ENCODE measurements around the gene DGKB. TPM values are rescaled to one million over a fixed set of nuclear protein-coding genes. Genes with fewer than 3 reads are reported as not detected.

DGKB gene
- polyA plus RNA-seq, 1 donor = 1.3 TPM

DNA sequence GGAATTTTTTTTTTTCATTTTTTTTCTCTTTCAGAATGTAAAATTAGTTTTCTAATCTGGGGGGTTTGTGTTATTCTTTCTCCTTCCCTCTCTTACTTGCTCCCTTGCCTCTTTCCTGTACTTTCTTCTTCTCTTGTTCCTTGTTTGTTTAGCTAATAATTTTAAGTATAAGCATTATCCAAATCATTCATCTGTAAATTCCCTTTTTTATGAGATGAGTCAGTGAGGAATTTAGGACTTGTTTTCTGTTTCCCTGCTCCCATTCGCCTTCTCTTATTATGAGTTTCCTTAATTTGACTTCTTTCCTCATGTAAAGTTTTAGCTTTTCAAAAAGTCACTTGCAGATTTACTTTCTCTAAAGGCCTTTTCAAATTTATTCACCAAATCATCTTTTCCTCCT lies 758.4 kb downstream of the DGKB start:
- 78% methylated on average over 1 of the region's 1 CpG for WGBS (ENCODE audit: insufficient coverage, low lambda C conversion rate)
- Histone ChIP-seq H3K4me3 (ENCODE audit: low read length) (no peak overlapping the region), H3K9me3 (ENCODE audit: control insufficient read depth, low read depth, low read length) (no peaks in the 10 kb centered on the region), H3K27ac (ENCODE audit: low read length) (no peak overlapping the region), H3K4me1 (ENCODE audit: control insufficient read depth, insufficient read depth, low read length) (no peaks in the 10 kb centered on the region), H3K36me3 (ENCODE audit: control insufficient read depth, insufficient read depth, low read length) (no peaks in the 10 kb centered on the region), H3K27me3 (ENCODE audit: control insufficient read depth, insufficient read depth, low read length) (no peaks in the 10 kb centered on the region)
- no peak for DNase-seq

DNA sequence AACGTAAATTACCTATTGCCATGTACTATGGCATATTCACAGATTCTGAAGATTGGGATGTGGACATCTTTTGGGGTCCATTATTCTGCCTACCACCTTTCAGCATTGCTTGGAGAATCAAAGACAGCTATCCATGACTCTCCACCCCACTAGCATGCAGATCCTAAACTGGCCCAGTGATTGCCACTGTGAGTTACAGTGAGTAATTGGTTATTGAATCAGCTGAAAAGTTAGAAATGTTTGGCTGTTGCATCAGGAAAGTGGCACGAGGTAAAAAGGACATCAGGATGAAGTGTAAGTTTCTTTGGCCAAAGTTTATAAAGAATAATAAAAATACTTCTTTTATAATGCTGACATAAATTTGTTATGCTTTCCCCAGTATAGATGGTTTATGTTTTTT lies 764.9 kb downstream of the DGKB start:
- WGBS (ENCODE audit: insufficient coverage, low lambda C conversion rate) = no CpG with 5 or more reads among the region's 2 CpGs
- Histone ChIP-seq H3K27me3 (ENCODE audit: control insufficient read depth, insufficient read depth, low read length) (no peaks in the 10 kb centered on the region), H3K4me3 (ENCODE audit: low read length) (no peak overlapping the region), H3K27ac (ENCODE audit: low read length) (no peak overlapping the region), H3K9me3 (ENCODE audit: control insufficient read depth, low read depth, low read length) (no peaks in the 10 kb centered on the region), H3K36me3 (ENCODE audit: control insufficient read depth, insufficient read depth, low read length) (no peaks in the 10 kb centered on the region), H3K4me1 (ENCODE audit: control insufficient read depth, insufficient read depth, low read length) (no peaks in the 10 kb centered on the region)
- no peak for DNase-seq

DNA sequence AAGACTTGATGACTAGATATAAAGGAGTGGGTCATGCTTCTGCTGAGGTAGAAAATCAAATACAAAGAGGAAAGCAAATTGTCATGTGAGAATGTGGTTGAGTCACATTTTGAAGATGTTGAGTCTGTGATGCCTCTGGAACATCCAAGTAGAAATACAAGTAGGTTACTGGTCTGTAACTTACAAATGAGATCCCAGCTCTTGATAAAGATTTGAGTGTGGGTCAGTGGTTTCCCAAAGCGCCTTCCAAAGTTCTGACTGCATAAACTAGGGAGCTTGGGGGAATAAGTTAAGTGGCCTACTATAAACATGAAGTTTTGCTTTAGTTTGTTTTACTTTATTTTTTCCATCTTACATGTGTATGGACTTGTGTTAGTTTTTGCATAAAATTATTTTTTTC lies 768.8 kb downstream of the DGKB start:
- no peaks in the 10 kb centered on the region for H3K27me3 ChIP-seq (ENCODE audit: control insufficient read depth, insufficient read depth, low read length)
- H3K4me1 ChIP-seq (ENCODE audit: control insufficient read depth, insufficient read depth, low read length) = no peaks in the 10 kb centered on the region
- no peak overlapping the region for H3K27ac ChIP-seq (ENCODE audit: low read length)
- H3K9me3 ChIP-seq (ENCODE audit: control insufficient read depth, low read depth, low read length) = no peaks in the 10 kb centered on the region
- DNase-seq = no peak
- WGBS (ENCODE audit: insufficient coverage, low lambda C conversion rate) = no CpG with 5 or more reads among the region's 1 CpG
- no peak overlapping the region for H3K4me3 ChIP-seq (ENCODE audit: low read length)
- H3K36me3 ChIP-seq (ENCODE audit: control insufficient read depth, insufficient read depth, low read length) = no peaks in the 10 kb centered on the region

DNA sequence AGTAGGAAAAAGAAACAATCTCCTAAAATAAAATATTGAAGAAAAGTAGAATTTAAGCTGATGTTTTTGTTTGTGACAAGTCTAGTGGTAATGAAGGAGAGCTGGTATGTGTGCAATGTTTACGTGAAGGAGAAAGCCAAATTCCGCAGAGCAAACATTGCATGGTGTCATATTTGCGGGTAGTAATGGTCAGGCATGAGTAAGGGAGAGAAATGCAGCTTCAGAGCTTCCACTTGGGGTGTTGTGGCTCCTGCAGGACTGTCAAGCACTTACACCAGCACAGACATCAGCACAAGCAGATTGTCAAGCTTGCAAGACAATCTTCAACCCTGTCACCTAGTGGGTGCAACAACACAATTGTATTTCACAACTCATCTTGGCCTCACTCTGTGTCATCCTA lies 776.6 kb downstream of the DGKB start:
- WGBS (ENCODE audit: insufficient coverage, low lambda C conversion rate) = no CpG with 5 or more reads among the region's 3 CpGs
- Histone ChIP-seq H3K27me3 (ENCODE audit: control insufficient read depth, insufficient read depth, low read length) (no peaks in the 10 kb centered on the region), H3K4me3 (ENCODE audit: low read length) (no peak overlapping the region), H3K9me3 (ENCODE audit: control insufficient read depth, low read depth, low read length) (no peaks in the 10 kb centered on the region), H3K36me3 (ENCODE audit: control insufficient read depth, insufficient read depth, low read length) (no peaks in the 10 kb centered on the region), H3K27ac (ENCODE audit: low read length) (no peak overlapping the region), H3K4me1 (ENCODE audit: control insufficient read depth, insufficient read depth, low read length) (no peaks in the 10 kb centered on the region)
- no peak for DNase-seq

DNA sequence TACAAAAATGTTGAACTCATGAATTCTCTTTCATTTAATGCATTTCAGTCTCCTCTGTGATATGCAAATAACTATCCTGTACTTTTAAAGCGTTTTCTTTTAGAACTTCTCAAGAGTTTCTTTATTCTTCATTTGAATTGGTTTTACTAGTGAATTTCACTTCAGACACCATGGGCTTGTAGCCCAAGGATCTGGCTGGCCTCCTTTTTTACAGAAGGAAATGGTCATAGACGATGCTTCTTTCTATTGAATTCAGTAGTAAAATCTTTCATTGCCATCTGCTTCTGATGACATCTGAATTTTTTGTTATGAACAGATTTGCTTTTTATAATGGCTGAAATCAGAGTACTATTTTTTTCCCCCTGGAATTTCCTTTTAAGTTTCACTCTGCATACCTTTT lies 777.8 kb downstream of the DGKB start:
- no peaks in the 10 kb centered on the region for H3K36me3 ChIP-seq (ENCODE audit: control insufficient read depth, insufficient read depth, low read length)
- WGBS (ENCODE audit: insufficient coverage, low lambda C conversion rate) = 100% methylated on average over 2 of the region's 2 CpGs
- no peaks in the 10 kb centered on the region for H3K4me1 ChIP-seq (ENCODE audit: control insufficient read depth, insufficient read depth, low read length)
- H3K4me3 ChIP-seq (ENCODE audit: low read length) = no peak overlapping the region
- H3K27ac ChIP-seq (ENCODE audit: low read length) = no peak overlapping the region
- H3K27me3 ChIP-seq (ENCODE audit: control insufficient read depth, insufficient read depth, low read length) = no peaks in the 10 kb centered on the region
- no peak for DNase-seq
- H3K9me3 ChIP-seq (ENCODE audit: control insufficient read depth, low read depth, low read length) = no peaks in the 10 kb centered on the region

DNA sequence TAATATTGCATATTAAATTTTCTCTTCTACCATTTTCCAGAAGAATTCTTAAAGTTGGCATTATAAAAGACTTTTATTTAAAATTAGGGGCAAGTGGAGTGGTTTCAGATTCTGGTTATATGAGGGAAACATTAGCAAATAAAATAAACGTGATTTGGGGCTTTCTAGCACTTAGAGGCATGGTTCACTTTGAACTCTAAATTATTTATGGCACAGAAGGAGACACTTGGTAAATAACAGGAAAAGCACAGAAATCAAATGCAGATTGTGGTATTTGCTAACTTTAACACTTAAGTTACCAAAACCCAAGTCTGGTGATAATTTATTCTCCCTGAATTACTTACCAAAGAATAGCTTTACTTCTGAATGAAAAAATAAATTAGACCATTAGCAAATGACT lies 778.6 kb downstream of the DGKB start:
- no peak for DNase-seq
- Histone ChIP-seq H3K4me1 (ENCODE audit: control insufficient read depth, insufficient read depth, low read length) (no peaks in the 10 kb centered on the region), H3K9me3 (ENCODE audit: control insufficient read depth, low read depth, low read length) (no peaks in the 10 kb centered on the region), H3K36me3 (ENCODE audit: control insufficient read depth, insufficient read depth, low read length) (no peaks in the 10 kb centered on the region), H3K27ac (ENCODE audit: low read length) (no peak overlapping the region), H3K4me3 (ENCODE audit: low read length) (no peak overlapping the region), H3K27me3 (ENCODE audit: control insufficient read depth, insufficient read depth, low read length) (no peaks in the 10 kb centered on the region)
- WGBS (ENCODE audit: insufficient coverage, low lambda C conversion rate) = 0% methylated on average over 1 of the region's 1 CpG

DNA sequence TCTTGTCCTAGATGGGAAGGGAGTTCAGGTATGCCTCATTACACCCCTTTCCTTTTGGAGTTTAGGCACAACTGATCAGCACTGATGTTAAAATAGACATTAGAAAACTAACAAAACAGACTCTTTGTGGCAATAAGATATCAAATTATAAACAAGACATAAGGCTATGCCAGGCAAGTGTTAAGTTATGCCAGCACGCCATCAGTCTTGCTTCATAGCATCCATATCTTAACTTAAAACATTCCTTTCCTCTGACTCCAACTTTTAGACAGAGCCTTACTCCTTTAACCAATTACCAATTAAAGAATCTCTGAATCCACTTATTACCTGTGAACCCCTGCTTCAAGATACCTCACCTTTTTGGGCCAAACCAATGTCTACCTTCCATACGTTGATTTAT lies 786.9 kb downstream of the DGKB start:
- DNase-seq = no peak
- no peaks in the 10 kb centered on the region for H3K27me3 ChIP-seq (ENCODE audit: control insufficient read depth, insufficient read depth, low read length)
- no peaks in the 10 kb centered on the region for H3K9me3 ChIP-seq (ENCODE audit: control insufficient read depth, low read depth, low read length)
- H3K4me1 ChIP-seq (ENCODE audit: control insufficient read depth, insufficient read depth, low read length) = no peaks in the 10 kb centered on the region
- H3K27ac ChIP-seq (ENCODE audit: low read length) = no peak overlapping the region
- no peak overlapping the region for H3K4me3 ChIP-seq (ENCODE audit: low read length)
- H3K36me3 ChIP-seq (ENCODE audit: control insufficient read depth, insufficient read depth, low read length) = no peaks in the 10 kb centered on the region
- WGBS (ENCODE audit: insufficient coverage, low lambda C conversion rate) = 83% methylated on average over 1 of the region's 2 CpGs

DNA sequence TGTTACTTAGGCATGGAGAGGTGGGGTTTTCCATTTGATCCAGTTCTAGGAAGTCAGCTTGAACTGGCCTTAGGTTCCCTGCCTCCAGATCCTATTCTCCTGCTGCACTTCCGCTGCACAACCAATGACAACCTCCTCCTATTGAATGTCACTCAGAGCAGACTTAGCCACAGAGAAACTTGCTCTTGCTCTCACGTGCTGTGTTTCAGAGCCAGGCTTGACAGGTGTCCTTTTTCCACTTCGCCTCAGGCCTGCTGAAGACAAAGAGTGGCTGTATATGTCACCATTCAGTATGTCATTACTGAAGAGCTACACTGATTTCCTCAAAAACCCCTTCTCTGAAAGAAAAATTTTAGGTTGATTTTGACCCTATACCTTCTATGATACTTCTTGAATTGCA lies 797.7 kb downstream of the DGKB start:
- no peak for DNase-seq
- Histone ChIP-seq H3K9me3 (ENCODE audit: control insufficient read depth, low read depth, low read length) (no peaks in the 10 kb centered on the region), H3K27ac (ENCODE audit: low read length) (no peak overlapping the region), H3K4me3 (ENCODE audit: low read length) (no peak overlapping the region), H3K27me3 (ENCODE audit: control insufficient read depth, insufficient read depth, low read length) (no peaks in the 10 kb centered on the region), H3K4me1 (ENCODE audit: control insufficient read depth, insufficient read depth, low read length) (no peaks in the 10 kb centered on the region), H3K36me3 (ENCODE audit: control insufficient read depth, insufficient read depth, low read length) (no peaks in the 10 kb centered on the region)
- no CpG with 5 or more reads among the region's 3 CpGs for WGBS (ENCODE audit: insufficient coverage, low lambda C conversion rate)

DNA sequence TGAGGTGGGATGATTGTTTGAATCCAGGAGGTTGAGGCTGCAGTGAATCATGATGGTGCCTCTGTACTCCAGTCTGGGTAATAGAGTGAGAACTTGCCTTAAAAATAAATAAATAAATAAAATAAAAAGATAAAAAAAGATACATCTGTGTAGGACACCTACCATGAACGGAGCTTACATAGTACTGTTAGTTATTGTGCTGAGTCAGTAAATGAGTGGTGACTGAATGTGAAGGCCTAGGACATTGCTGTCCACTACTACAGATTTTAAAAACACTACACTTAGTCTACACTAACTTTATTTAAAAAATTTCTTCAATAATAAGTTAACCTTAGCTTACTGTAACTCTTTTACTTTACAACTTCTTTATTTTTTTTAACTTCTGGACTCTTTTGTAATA lies 806.4 kb downstream of the DGKB start:
- no CpG with 5 or more reads among the region's 1 CpG for WGBS (ENCODE audit: insufficient coverage, low lambda C conversion rate)
- H3K36me3 ChIP-seq (ENCODE audit: control insufficient read depth, insufficient read depth, low read length) = no peaks in the 10 kb centered on the region
- H3K4me1 ChIP-seq (ENCODE audit: control insufficient read depth, insufficient read depth, low read length) = no peaks in the 10 kb centered on the region
- H3K27ac ChIP-seq (ENCODE audit: low read length) = no peak overlapping the region
- no peak for DNase-seq
- H3K9me3 ChIP-seq (ENCODE audit: control insufficient read depth, low read depth, low read length) = no peaks in the 10 kb centered on the region
- no peak overlapping the region for H3K4me3 ChIP-seq (ENCODE audit: low read length)
- no peaks in the 10 kb centered on the region for H3K27me3 ChIP-seq (ENCODE audit: control insufficient read depth, insufficient read depth, low read length)

DNA sequence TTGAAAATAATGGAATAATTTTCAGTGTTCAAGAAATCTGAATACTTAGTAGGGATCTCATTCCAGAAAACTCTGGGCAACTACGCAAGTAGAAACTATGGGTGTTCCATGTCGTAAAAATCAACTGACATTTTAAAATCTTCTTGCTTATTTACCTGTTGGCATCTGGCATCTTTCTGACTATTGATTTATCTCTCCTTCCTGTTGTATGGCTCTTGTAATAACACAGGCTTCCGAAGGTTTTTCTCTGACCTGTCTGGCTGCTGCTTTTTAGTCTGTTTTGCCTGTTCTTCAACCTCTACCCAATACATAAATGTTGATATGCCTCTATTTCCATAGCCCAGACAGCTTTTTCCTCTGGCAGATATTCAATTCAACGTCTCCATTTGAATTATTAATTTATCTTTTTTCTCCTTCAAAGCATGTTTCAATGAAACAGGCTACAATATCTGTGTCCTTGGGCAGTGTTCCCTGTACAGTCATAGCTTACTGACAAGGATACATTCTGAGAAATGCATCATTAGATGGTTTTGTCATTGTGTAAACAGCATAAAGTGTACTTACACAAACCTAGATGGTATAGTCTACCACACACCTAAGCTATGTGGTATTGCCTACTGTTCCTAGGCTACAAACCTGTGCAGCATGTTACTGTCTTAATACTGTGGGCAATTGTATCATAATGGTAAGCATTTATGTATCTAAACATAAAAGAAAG lies 807.2 kb downstream of the DGKB start:
- Histone ChIP-seq H3K27me3 (ENCODE audit: control insufficient read depth, insufficient read depth, low read length) (no peaks in the 10 kb centered on the region), H3K27ac (ENCODE audit: low read length) (no peak overlapping the region), H3K36me3 (ENCODE audit: control insufficient read depth, insufficient read depth, low read length) (no peaks in the 10 kb centered on the region), H3K4me1 (ENCODE audit: control insufficient read depth, insufficient read depth, low read length) (no peaks in the 10 kb centered on the region), H3K4me3 (ENCODE audit: low read length) (no peak overlapping the region), H3K9me3 (ENCODE audit: control insufficient read depth, low read depth, low read length) (no peaks in the 10 kb centered on the region)
- WGBS (ENCODE audit: insufficient coverage, low lambda C conversion rate) = 70% methylated on average over 2 of the region's 4 CpGs
- DNase-seq = no peak

Measured in large intestine (tissue), 3 donors.